Measurements from ENCODE around the gene CPAMD8. TPM values are rescaled to one million over a fixed set of nuclear protein-coding genes. Genes with fewer than 3 reads are reported as not detected.

The CPAMD8 gene
- total and polyA plus RNA-seq, 2 donors (not counting 3 experiments of a cell fraction or from before 2014, with no cell fraction given): 2.2 to 3.9 TPM

DNA sequence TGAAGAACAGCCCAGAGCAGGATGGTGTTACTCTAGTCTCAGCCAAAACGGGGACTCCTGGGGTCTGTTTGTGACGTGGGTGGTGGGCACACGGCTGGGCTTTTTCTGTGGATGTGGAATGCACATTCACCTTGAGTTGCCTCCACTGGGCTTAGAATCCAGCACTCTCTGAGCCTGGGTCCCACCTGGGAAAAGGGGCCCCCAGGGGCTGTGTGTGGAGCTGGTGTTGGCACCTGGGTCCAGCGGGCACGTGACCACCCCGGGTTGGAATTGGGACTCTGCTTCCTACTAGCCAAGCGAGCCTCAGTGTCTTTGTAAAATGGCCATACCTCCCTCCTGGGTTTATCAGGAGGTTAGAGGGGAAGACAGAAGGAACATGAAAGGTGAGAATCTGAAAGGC lies 167.0 kb downstream of the CPAMD8 start:
- intact Hi-C loops (cut with micrococcal nuclease) (no loop called here), dilution Hi-C loops (cut with MboI; ENCODE audit: extremely low pct_ligation_motif_present, low sequenced_read_pairs) (no loop called here)
- Histone ChIP-seq H4K20me1 (replicated peaks; ENCODE audit: control insufficient read depth, extremely low read depth, insufficient read depth, low read length) (no peaks in the 10 kb centered on the region), H3K9me1 (replicated peaks; ENCODE audit: control insufficient read depth, extremely low read depth, insufficient read depth, low read length) (no peaks in the 10 kb centered on the region), H3K36me3 (ENCODE audit: control insufficient read depth in 2 of 2, extremely low read depth in 1 of 2, insufficient read depth in 2 of 2, low read length in 2 of 2) (peaks cover 16 to 29% of the 10 kb centered on the region in 2 experiments), H3K27me3 (ENCODE audit: control insufficient read depth in 2 of 2, insufficient read depth in 2 of 2, low read length in 2 of 2) (no peaks in the 10 kb centered on the region), H3K9me3 (replicated peaks; ENCODE audit: control insufficient read depth, insufficient read depth, low read length) (no peaks in the 10 kb centered on the region), H3K4me2 (ENCODE audit: insufficient read depth, low read length) (no peak overlapping the region), H3K4me3 (replicated peaks in 1 of 3; ENCODE audit: insufficient read depth in 1 of 3, low read depth in 1 of 3, low read length in 3 of 3) (no peak overlapping the region), H2AFZ (ENCODE audit: low read depth, low read length) (no peak overlapping the region), H3K79me2 (ENCODE audit: control insufficient read depth, insufficient read depth, low read length) (no peaks in the 10 kb centered on the region), H3K9ac (replicated peaks; ENCODE audit: extremely low read depth, insufficient read depth, low read length) (no peak overlapping the region), H3K4me1 (ENCODE audit: control insufficient read depth, extremely low read depth, insufficient read depth, low read length) (no peaks in the 10 kb centered on the region), H3K27ac (ENCODE audit: insufficient read depth, low read depth, low read length) (no peak overlapping the region)
- no peak for FAIRE-seq
- CTCF ChIA-PET: no interaction called here
- no peak for DNase-seq (ENCODE audit: low read depth, low spot score)
- BruUV-seq (replicated peaks): no TSS peak
- POLR2A ChIA-PET: no interaction called here
- TF ChIP-seq FOS (IDR thresholded peaks at IDR 0.05; ENCODE audit: borderline replicate concordance, insufficient read depth, low read length) (no peak), GATA2 (IDR thresholded peaks at IDR 0.05; ENCODE audit: insufficient read depth, insufficient read length, low read depth, low read length) (no peak), MYC (IDR thresholded peaks at IDR 0.05; ENCODE audit: low read depth, low read length) (no peak), POLR2A (IDR thresholded peaks at IDR 0.05; ENCODE audit: low read depth, low read length) (no peak), JUN (IDR thresholded peaks at IDR 0.05; ENCODE audit: borderline replicate concordance, insufficient read depth, insufficient read length, low read depth) (no peak), POLR2AphosphoS5 (IDR thresholded peaks at IDR 0.05; ENCODE audit: insufficient read depth, low read depth, low read length) (no peak), EZH2 (IDR thresholded peaks at IDR 0.05; ENCODE audit: borderline replicate concordance, low read depth, low read length, severe bottlenecking) (no peak)
- TF ChIP-seq, protein P1, sequence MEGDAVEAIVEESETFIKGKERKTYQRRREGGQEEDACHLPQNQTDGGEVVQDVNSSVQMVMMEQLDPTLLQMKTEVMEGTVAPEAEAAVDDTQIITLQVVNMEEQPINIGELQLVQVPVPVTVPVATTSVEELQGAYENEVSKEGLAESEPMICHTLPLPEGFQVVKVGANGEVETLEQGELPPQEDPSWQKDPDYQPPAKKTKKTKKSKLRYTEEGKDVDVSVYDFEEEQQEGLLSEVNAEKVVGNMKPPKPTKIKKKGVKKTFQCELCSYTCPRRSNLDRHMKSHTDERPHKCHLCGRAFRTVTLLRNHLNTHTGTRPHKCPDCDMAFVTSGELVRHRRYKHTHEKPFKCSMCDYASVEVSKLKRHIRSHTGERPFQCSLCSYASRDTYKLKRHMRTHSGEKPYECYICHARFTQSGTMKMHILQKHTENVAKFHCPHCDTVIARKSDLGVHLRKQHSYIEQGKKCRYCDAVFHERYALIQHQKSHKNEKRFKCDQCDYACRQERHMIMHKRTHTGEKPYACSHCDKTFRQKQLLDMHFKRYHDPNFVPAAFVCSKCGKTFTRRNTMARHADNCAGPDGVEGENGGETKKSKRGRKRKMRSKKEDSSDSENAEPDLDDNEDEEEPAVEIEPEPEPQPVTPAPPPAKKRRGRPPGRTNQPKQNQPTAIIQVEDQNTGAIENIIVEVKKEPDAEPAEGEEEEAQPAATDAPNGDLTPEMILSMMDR (IDR thresholded peaks at IDR 0.05; ENCODE audit: extremely low read depth in 1 of 2, insufficient read depth in 1 of 2, low read depth in 1 of 2, low read length in 2 of 2): no peak
- TF ChIP-seq, protein P2, sequence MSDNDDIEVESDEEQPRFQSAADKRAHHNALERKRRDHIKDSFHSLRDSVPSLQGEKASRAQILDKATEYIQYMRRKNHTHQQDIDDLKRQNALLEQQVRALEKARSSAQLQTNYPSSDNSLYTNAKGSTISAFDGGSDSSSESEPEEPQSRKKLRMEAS (IDR thresholded peaks at IDR 0.05; ENCODE audit: insufficient read depth, insufficient read length): no peak

Data from endothelial cell of umbilical vein (primary cell).